Fibroblast of lung (primary cell): Measurements from ENCODE around the gene SNX3.

ENCODE experiments used
- CTCF ChIP-seq, 2 donors: IDR thresholded peaks in 1 of 2; conservative IDR thresholded peaks in 1 of 2; 1 replicate in 1 of 2; 2 replicates in 1 of 2; pipeline ENCODE4 v1.5.1; 2011 to 2012; ENCODE audit warnings: low read length in 2 of 2, control low read depth in 1 of 2, inconsistent platforms in 1 of 2, low read depth in 1 of 2, mild to moderate bottlenecking in 1 of 2
- EZH2 ChIP-seq: IDR thresholded peaks from 2 replicates; pipeline ENCODE4 v1.5.1; 2012; ENCODE audit warnings: low read length, control low read depth, mild to moderate bottlenecking; ENCODE audit errors: missing control alignments

GRCh38 chr6:108195209-108195608 lies 65.6 kb downstream of the SNX3 start:
- no peak for TF ChIP-seq EZH2
- no peak for TF ChIP-seq CTCF (conservative IDR thresholded peaks at IDR 0.05 in 1 of 2, IDR thresholded peaks at IDR 0.05 in 1 of 2; ENCODE audit: low read depth in 1 of 2, low read length in 2 of 2)
